Right atrium auricular region (tissue), 2 donors: ENCODE results near the gene CLDN25. TPM values are rescaled to one million over a fixed set of nuclear protein-coding genes. Genes with fewer than 3 reads are reported as not detected.

Source experiments
- DNase-seq: peaks from one replicate; pipeline ENCODE4 v3.0.0-alpha.2; 2019; ENCODE audit warnings: low spot score
- H3K27ac ChIP-seq, 2 donors: fragments of 200-600 bp; sonication (generic); 1 replicate in 1 of 2; 2 replicates in 1 of 2; pipeline ENCODE4 v1.5.1; 2016 to 2019
- H3K27me3 ChIP-seq, 2 donors: fragments of 200-600 bp; sonication (generic); one replicate each; pipeline versions ENCODE4 v1.5.1 to v1.6.0; 2017 to 2019
- H3K36me3 ChIP-seq: fragments of 200-600 bp; sonication (generic); one replicate; pipeline ENCODE4 v1.5.1; 2016
- H3K4me1 ChIP-seq, 2 donors: fragments of 200-600 bp; sonication (generic); one replicate each; pipeline versions ENCODE4 v1.5.1 to v1.6.0; 2017 to 2019
- H3K4me3 ChIP-seq, 2 donors: fragments of 200-600 bp; sonication (generic); 1 replicate in 1 of 2; 2 replicates in 1 of 2; pipeline ENCODE4 v1.5.1; 2017 to 2019; ENCODE audit warnings: mild to moderate bottlenecking in 1 of 2, moderate library complexity in 1 of 2
- H3K9me3 ChIP-seq, 2 donors: fragments of 200-600 bp; sonication (generic); one replicate each; pipeline ENCODE4 v1.5.1; 2019
- CTCF ChIP-seq, 2 donors: fragments of 200-600 bp; sonication (generic); IDR thresholded peaks; one replicate each; pipeline ENCODE4 v1.5.1; 2019; ENCODE audit warnings: antibody characterized with exemption in 2 of 2
- total RNA-seq, 2 donors: library from RNA; depleted of rRNA; stranded (reverse); fragments of >200 nt; gene quantifications; one replicate each; pipeline ENCODE4 v1.1.0, GENCODE V29; 2016

CLDN25 gene
- total RNA-seq = not detected

GRCh38 chr11:113779496-113779895, at the start of gene CLDN25:
TSS of gene CLDN25 (plus strand) at chr11:113779796. CDS start at chr11:113779796, 0 bp downstream.
- DNase-seq = no peak
- no peaks in the 10 kb centered on the region for H3K9me3 ChIP-seq
- H3K4me1 ChIP-seq = peaks cover 0 to 21% of the 10 kb centered on the region in 2 donors
- TF ChIP-seq CTCF (IDR thresholded peaks at IDR 0.05) = no peak
- H3K27me3 ChIP-seq = no peaks in the 10 kb centered on the region
- no peaks in the 10 kb centered on the region for H3K36me3 ChIP-seq
- H3K27ac ChIP-seq = peak within 1 kb of the TSS; percentile 69 to 74
- no peak within 1 kb of the TSS for H3K4me3 ChIP-seq

DNA sequence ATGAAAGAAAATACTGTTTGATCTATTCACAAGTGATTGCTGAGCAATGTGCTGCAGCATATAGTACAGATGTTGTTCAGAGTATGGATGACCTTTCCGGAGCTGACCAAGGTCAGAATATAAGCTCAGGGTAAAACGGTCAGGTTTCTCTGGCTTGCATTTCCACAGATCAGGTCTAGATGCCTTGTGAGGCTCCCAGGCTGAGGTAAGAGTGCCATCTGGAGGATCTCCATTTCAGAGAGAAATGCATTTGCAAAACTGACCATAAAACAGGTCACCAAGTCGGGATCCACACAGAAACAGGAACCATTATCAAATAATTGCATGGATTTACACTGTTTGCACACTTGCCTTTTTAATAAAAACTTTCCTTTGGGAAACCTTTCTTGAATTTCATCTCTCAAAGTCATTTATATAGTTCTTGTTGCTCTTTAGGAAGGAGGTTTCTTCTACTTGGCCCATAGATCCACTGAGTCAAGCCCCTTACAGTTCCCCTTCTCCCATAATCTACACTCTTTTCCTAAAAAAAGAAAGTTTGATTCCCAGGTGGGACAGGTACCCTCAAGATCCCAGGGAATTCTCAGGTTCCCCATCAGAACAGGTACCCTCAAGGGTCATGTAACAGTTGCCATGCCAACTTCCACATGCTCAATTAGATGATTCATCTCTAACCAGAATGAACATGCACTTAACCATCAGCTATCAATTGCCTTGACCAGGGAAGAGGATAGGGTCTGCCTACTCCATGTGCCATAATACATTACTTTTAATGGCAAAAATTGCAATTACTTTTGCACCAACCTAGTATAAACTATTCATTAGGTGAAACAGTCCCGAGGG, 48.5 kb upstream of the CLDN25 start:
- Histone ChIP-seq H3K36me3 (peaks cover 27% of the 10 kb centered on the region), H3K4me1 (no peaks in the 10 kb centered on the region), H3K27ac (no peak overlapping the region), H3K27me3 (no peaks in the 10 kb centered on the region), H3K9me3 (no peaks in the 10 kb centered on the region), H3K4me3 (no peak overlapping the region)
- peak in 1 of 2 donors; percentile 70 for TF ChIP-seq CTCF (IDR thresholded peaks at IDR 0.05)
- DNase-seq = no peak

GRCh38 chr11:113732092-113732491, 47.5 kb upstream of the CLDN25 start:
- DNase-seq = no peak
- no peaks in the 10 kb centered on the region for H3K27me3 ChIP-seq

DNA sequence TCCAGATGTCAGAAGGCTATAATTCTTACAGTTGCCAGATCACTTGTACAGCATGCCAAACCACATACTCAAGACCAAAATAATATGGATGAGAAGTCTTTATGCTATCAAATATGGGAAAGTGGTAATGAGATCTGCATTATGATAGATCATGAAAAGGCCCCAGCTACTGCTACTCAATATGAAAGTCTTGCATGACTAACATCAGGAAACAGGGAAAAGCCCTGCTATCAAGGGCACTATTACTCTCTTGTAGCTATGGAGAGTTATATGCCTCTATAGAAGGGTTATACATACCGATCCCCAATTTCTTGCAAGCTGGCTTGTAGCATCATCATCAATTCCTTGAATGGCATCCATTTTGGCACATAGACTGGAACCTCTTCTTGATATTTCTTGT, 43.3 kb upstream of the CLDN25 start:
- H3K27me3 ChIP-seq = no peaks in the 10 kb centered on the region
- H3K27ac ChIP-seq = no peak overlapping the region
- TF ChIP-seq CTCF (IDR thresholded peaks at IDR 0.05) = no peak
- no peaks in the 10 kb centered on the region for H3K4me1 ChIP-seq
- no peak for DNase-seq
- H3K4me3 ChIP-seq = no peak overlapping the region
- peaks cover 73% of the 10 kb centered on the region for H3K36me3 ChIP-seq
- H3K9me3 ChIP-seq = no peaks in the 10 kb centered on the region

More at GRCh38 chr11:113732092-113732491, 47.5 kb upstream of the CLDN25 start:
- Histone ChIP-seq H3K9me3 (no peaks in the 10 kb centered on the region), H3K27ac (no peak overlapping the region), H3K4me3 (no peak overlapping the region), H3K4me1 (no peaks in the 10 kb centered on the region), H3K36me3 (peaks cover 36% of the 10 kb centered on the region)
- TF ChIP-seq CTCF (IDR thresholded peaks at IDR 0.05) = no peak

- H3K4me1 ChIP-seq = no peaks in the 10 kb centered on the region
- no peaks in the 10 kb centered on the region for H3K27me3 ChIP-seq
- TF ChIP-seq CTCF (IDR thresholded peaks at IDR 0.05) = no peak
- peaks cover 49% of the 10 kb centered on the region for H3K36me3 ChIP-seq
- H3K4me3 ChIP-seq = no peak overlapping the region
- no peak for DNase-seq
- H3K9me3 ChIP-seq = no peaks in the 10 kb centered on the region
- no peak overlapping the region for H3K27ac ChIP-seq
Measured at GRCh38 chr11:113752932-113753331, 26.7 kb upstream of the CLDN25 start.
